Esophagus muscularis mucosa (tissue), 4 donors: ENCODE measurements around the gene EIF2A. TPM values are rescaled to one million over a fixed set of nuclear protein-coding genes. Genes with fewer than 3 reads are reported as not detected.

ENCODE experiments used
- DNase-seq: peaks from one replicate; pipeline ENCODE4 v3.0.0-alpha.2; 2017; ENCODE audit errors: extremely low spot score
- H3K27ac ChIP-seq, 4 donors: fragments of 200-600 bp; sonication (generic); replicated peaks in 1 of 4; 1 replicate in 3 of 4; 2 replicates in 1 of 4; pipeline ENCODE4 v1.5.1; 2016 to 2019; ENCODE audit warnings: mild to moderate bottlenecking in 1 of 4
- H3K27me3 ChIP-seq, 4 donors: fragments of 200-600 bp; sonication (generic); one replicate each; pipeline versions ENCODE4 v1.5.1 to v1.6.0; 2016 to 2019
- H3K36me3 ChIP-seq, 4 donors: fragments of 200-600 bp; sonication (generic); one replicate each; pipeline ENCODE4 v1.5.1; 2016 to 2019
- H3K4me1 ChIP-seq, 4 donors: fragments of 200-600 bp; sonication (generic); one replicate each; pipeline ENCODE4 v1.5.1; 2016 to 2019
- H3K4me3 ChIP-seq, 4 donors: fragments of 200-600 bp; sonication (generic); 1 replicate in 2 of 4; 2 replicates in 2 of 4; pipeline ENCODE4 v1.5.1; 2016 to 2019; ENCODE audit warnings: mild to moderate bottlenecking in 4 of 4, moderate library complexity in 1 of 4
- H3K9me3 ChIP-seq, 4 donors: fragments of 200-600 bp; sonication (generic); 1 replicate in 3 of 4; 2 replicates in 1 of 4; pipeline ENCODE4 v1.5.1; 2016 to 2019
- CTCF ChIP-seq, 3 experiments: fragments of 200-600 bp in 2 of 3; fragments of 450-650 bp in 1 of 3; sonication (generic) in 2 of 3; IDR thresholded peaks; one replicate each; pipeline ENCODE4 v1.5.1; 2017 to 2019; ENCODE audit warnings: antibody characterized with exemption in 3 of 3, mild to moderate bottlenecking in 2 of 3, moderate library complexity in 1 of 3
- EP300 ChIP-seq: sonication (generic); formaldehyde crosslinking; IDR thresholded peaks from one replicate; pipeline ENCODE4 v1.6.1; 2017; ENCODE audit warnings: antibody characterized with exemption
- POLR2A ChIP-seq: fragments of 450-650 bp; IDR thresholded peaks from one replicate; pipeline ENCODE4 v1.6.1; 2017; ENCODE audit warnings: antibody characterized with exemption, moderate library complexity, mild to moderate bottlenecking, low read depth
- POLR2AphosphoS5 ChIP-seq, 2 donors: sonication (generic); formaldehyde crosslinking; IDR thresholded peaks; one replicate each; pipeline ENCODE4 v1.6.1; 2017; ENCODE audit warnings: antibody characterized with exemption in 2 of 2
- WGBS: methylation state at CpG from one replicate; pipeline ENCODE4 v1.1.5; 2018; 5-methylcytosine and 5-hydroxymethylcytosine counted together
- intact Hi-C: fragments of 100-400 bp; cut with DNase I; formaldehyde crosslinking; loops from one replicate; pipeline ENCODE4 v1.15.1; 2023
- total RNA-seq, 4 donors: library from RNA; depleted of rRNA; stranded (reverse); fragments of >200 nt; gene quantifications; one replicate each; pipeline versions ENCODE4 v1.1.0 to v1.2.1, GENCODE V29; 2016

EIF2A gene
- total RNA-seq, 4 donors from 2014 or later, result 113 to 176 (median 154) TPM

GRCh38 chr3:150545419-150546225 is 965 bp upstream of the EIF2A start:
- H3K9me3 ChIP-seq, result no peaks in the 10 kb centered on the region
- peaks cover 19 to 51% (median 41%) of the 10 kb centered on the region in 4 donors for H3K4me1 ChIP-seq
- H3K27me3 ChIP-seq, result no peaks in the 10 kb centered on the region
- WGBS, result 0% methylated on average over 14 of the region's 54 CpGs
- H3K27ac ChIP-seq, result peak overlapping the region; percentile 97 to 100 (median 98)
- H3K4me3 ChIP-seq, result peak overlapping the region; percentile 72 to 95 (median 91)
- intact Hi-C loops, result loop anchor here (2.0 to 5.0 kb wide), 2 partner anchors 57 to 135 kb away; partner anchors contain the start of gene SELENOT
- peaks cover 0 to 25% (median 18%) of the 10 kb centered on the region in 4 donors for H3K36me3 ChIP-seq
- no peak for TF ChIP-seq POLR2AphosphoS5 (IDR thresholded peaks at IDR 0.05)
- TF ChIP-seq CTCF (IDR thresholded peaks at IDR 0.05), result no peak
- no peak for TF ChIP-seq POLR2A
- no peak for TF ChIP-seq EP300
- DNase-seq, result peak; percentile 93

- no peaks in the 10 kb centered on the region for H3K9me3 ChIP-seq
- peak overlapping the region; percentile 72 to 95 (median 91) for H3K4me3 ChIP-seq
- no peak for DNase-seq
- TF ChIP-seq POLR2A (no peak), CTCF (IDR thresholded peaks at IDR 0.05) (no peak), POLR2AphosphoS5 (IDR thresholded peaks at IDR 0.05) (no peak), EP300 (no peak)
- peaks cover 19 to 51% (median 43%) of the 10 kb centered on the region in 4 donors for H3K4me1 ChIP-seq
- intact Hi-C loops, result loop anchor here (2.0 to 5.0 kb wide), 2 partner anchors 55 to 136 kb away; partner anchors contain the start of gene SELENOT
- H3K27ac ChIP-seq, result peak overlapping the region; percentile 97 to 100 (median 98)
- H3K27me3 ChIP-seq, result no peaks in the 10 kb centered on the region
- 26% methylated on average over 7 of the region's 7 CpGs for WGBS
- H3K36me3 ChIP-seq, result peaks cover 0 to 20% (median 16%) of the 10 kb centered on the region in 4 donors
Observed at GRCh38 chr3:150547045-150547741, 606 bp downstream of the EIF2A start.

- peaks cover 0 to under 1% (median 0%) of the 10 kb centered on the region in 4 donors for H3K4me1 ChIP-seq
- intact Hi-C loops, result no loop called here
- H3K4me3 ChIP-seq, result no peak overlapping the region
- no peaks in the 10 kb centered on the region for H3K9me3 ChIP-seq
- H3K27ac ChIP-seq, result no peak overlapping the region
- 100% methylated on average over 4 of the region's 4 CpGs for WGBS
- peaks cover 26 to 53% (median 39%) of the 10 kb centered on the region in 4 donors for H3K36me3 ChIP-seq
- H3K27me3 ChIP-seq, result no peaks in the 10 kb centered on the region
- DNase-seq, result no peak
- TF ChIP-seq EP300, result no peak
- TF ChIP-seq POLR2A, result no peak
- no peak for TF ChIP-seq POLR2AphosphoS5 (IDR thresholded peaks at IDR 0.05)
- TF ChIP-seq CTCF (IDR thresholded peaks at IDR 0.05), result no peak
Observed at GRCh38 chr3:150555859-150556436, 9.4 kb downstream of the EIF2A start.

GRCh38 chr3:150556792-150557191 is 10.2 kb downstream of the EIF2A start:
- TF ChIP-seq CTCF (IDR thresholded peaks at IDR 0.05) (no peak), POLR2A (no peak), POLR2AphosphoS5 (IDR thresholded peaks at IDR 0.05) (no peak), EP300 (no peak)
- Histone ChIP-seq H3K27me3 (no peaks in the 10 kb centered on the region), H3K9me3 (no peaks in the 10 kb centered on the region), H3K4me3 (no peak overlapping the region), H3K36me3 (peaks cover 26 to 58% (median 41%) of the 10 kb centered on the region in 4 donors), H3K27ac (no peak overlapping the region), H3K4me1 (no peaks in the 10 kb centered on the region)
- 77% methylated on average over 2 of the region's 2 CpGs for WGBS
- intact Hi-C loops, result no loop called here
- no peak for DNase-seq
